ENCODE measurements around the gene RPS6KA1. TPM values are rescaled to one million over a fixed set of nuclear protein-coding genes. Genes with fewer than 3 reads are reported as not detected.
"Not testable (repeated sequence)": the region's sequence is repeated elsewhere in the genome, so short reads cannot be mapped to it uniquely, and the experiment has no call there.

Gene RPS6KA1
- total and polyA plus RNA-seq, 4 donors: 0.87 to 21.4 (median 16.5) TPM

- no peak overlapping the region for H3K27ac ChIP-seq (ENCODE audit: low read depth in 1 of 2, low read length in 2 of 2)
- peaks cover 2% of the 10 kb centered on the region for H3K9me3 ChIP-seq (ENCODE audit: control insufficient read depth, low read length)
- no peaks in the 10 kb centered on the region for H3K36me3 ChIP-seq (ENCODE audit: control insufficient read depth in 1 of 2, insufficient read depth in 2 of 2, low read length in 1 of 2)
- no peaks in the 10 kb centered on the region for H3K27me3 ChIP-seq (ENCODE audit: control insufficient read depth in 1 of 2, insufficient read depth in 2 of 2, low read length in 1 of 2)
- 77 to 81% methylated on average over 5 of the region's 5 CpGs for WGBS, 2 donors
- ATAC-seq (ENCODE audit: low FRiP score): no peak
- intact Hi-C loops (cut with DNase I): no loop called here
- H3K4me3 ChIP-seq (ENCODE audit: low read length in 2 of 2): no peak overlapping the region
- H3K4me1 ChIP-seq (ENCODE audit: control insufficient read depth in 1 of 2, insufficient read depth in 2 of 2, low read length in 2 of 2): no peaks in the 10 kb centered on the region
- DNase-seq: peak; percentile 18 to 25
These were observed 54.3 kb downstream of the RPS6KA1 start for GRCh38 chr1:26583646-26584485.

GRCh38 chr1:26584588-26584987, 55.0 kb downstream of the RPS6KA1 start:
- intact Hi-C loops (cut with DNase I); H3K36me3 ChIP-seq (ENCODE audit: control insufficient read depth in 1 of 2, insufficient read depth in 2 of 2, low read length in 1 of 2): not testable (repeated sequence)
- 87 to 89% methylated on average over 4 of the region's 4 CpGs for WGBS, 2 donors

DNA sequence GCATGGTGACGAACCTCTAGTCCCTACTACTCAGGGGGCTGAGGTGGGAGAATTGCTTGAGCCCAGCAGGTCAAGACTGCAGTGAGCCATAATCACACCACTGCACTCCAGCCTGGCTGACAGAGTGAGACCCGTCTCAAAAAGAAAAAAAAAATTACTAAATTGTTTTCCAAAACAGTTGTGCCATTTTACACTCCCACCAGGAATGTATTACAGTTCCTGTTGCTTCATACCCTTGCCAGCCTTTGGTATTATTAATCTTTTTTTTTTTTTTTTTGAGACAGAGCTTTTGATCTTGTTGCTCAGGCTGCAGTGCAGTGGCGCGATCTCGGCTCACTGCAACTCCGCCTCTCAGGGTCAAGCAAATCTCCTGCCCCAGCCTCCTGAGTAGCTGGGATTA, 55.9 kb downstream of the RPS6KA1 start:
- DNase-seq (no peak), ATAC-seq (ENCODE audit: low FRiP score) (no peak)
- Histone ChIP-seq H3K9me3 (ENCODE audit: control insufficient read depth, low read length) (peaks cover 2% of the 10 kb centered on the region), H3K4me3 (ENCODE audit: low read length in 2 of 2) (no peak overlapping the region), H3K4me1 (ENCODE audit: control insufficient read depth in 1 of 2, insufficient read depth in 2 of 2, low read length in 2 of 2) (no peaks in the 10 kb centered on the region), H3K27me3 (ENCODE audit: control insufficient read depth in 1 of 2, insufficient read depth in 2 of 2, low read length in 1 of 2) (no peaks in the 10 kb centered on the region), H3K36me3 (ENCODE audit: control insufficient read depth in 1 of 2, insufficient read depth in 2 of 2, low read length in 1 of 2) (no peaks in the 10 kb centered on the region), H3K27ac (ENCODE audit: low read depth in 1 of 2, low read length in 2 of 2) (no peak overlapping the region)
- WGBS, 2 donors: 76 to 78% methylated on average over 6 of the region's 6 CpGs
- intact Hi-C loops (cut with DNase I): no loop called here

More at GRCh38 chr1:26584588-26584987, 55.0 kb downstream of the RPS6KA1 start:
- not testable (repeated sequence) for ATAC-seq (ENCODE audit: low FRiP score); H3K27me3 ChIP-seq (ENCODE audit: control insufficient read depth in 1 of 2, insufficient read depth in 2 of 2, low read length in 1 of 2); H3K9me3 ChIP-seq (ENCODE audit: control insufficient read depth, low read length); DNase-seq; H3K4me3 ChIP-seq (ENCODE audit: low read length in 2 of 2); H3K27ac ChIP-seq (ENCODE audit: low read depth in 1 of 2, low read length in 2 of 2); H3K4me1 ChIP-seq (ENCODE audit: control insufficient read depth in 1 of 2, insufficient read depth in 2 of 2, low read length in 2 of 2)

DNA sequence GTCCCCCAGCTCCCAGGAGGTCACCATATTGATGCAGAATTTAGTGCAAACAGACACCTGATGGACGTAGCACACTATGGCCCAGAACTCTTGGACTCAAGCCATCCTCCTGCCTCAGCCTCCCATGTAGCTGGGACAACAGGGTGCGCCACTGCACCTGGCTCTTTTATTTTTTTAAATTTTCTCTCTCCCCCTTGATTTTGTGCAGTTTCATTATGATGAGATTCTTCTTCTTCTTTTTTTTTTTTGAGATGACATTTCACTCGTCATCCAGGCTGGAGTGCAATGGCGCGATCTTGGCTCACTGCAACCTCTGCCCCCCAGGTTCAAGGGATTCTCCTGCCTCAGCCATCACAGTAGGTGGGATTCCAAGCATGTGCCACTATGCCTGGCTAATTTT, 63.8 kb downstream of the RPS6KA1 start:
- DNase-seq: peak in 1 of 2 donors; percentile 6
- intact Hi-C loops (cut with DNase I): no loop called here
- peaks cover 2% of the 10 kb centered on the region for H3K9me3 ChIP-seq (ENCODE audit: control insufficient read depth, low read length)
- H3K27ac ChIP-seq (ENCODE audit: low read depth in 1 of 2, low read length in 2 of 2): no peak overlapping the region
- H3K4me1 ChIP-seq (ENCODE audit: control insufficient read depth in 1 of 2, insufficient read depth in 2 of 2, low read length in 2 of 2): no peaks in the 10 kb centered on the region
- WGBS, 2 donors: 71 to 83% methylated on average over 5 of the region's 5 CpGs
- H3K27me3 ChIP-seq (ENCODE audit: control insufficient read depth in 1 of 2, insufficient read depth in 2 of 2, low read length in 1 of 2): no peaks in the 10 kb centered on the region
- no peak for ATAC-seq (ENCODE audit: low FRiP score)
- H3K36me3 ChIP-seq (ENCODE audit: control insufficient read depth in 1 of 2, insufficient read depth in 2 of 2, low read length in 1 of 2): no peaks in the 10 kb centered on the region
- no peak overlapping the region for H3K4me3 ChIP-seq (ENCODE audit: low read length in 2 of 2)

GRCh38 chr1:26594593-26594992, 65.0 kb downstream of the RPS6KA1 start:
- 86 to 87% methylated on average over 5 to 6 of the region's 6 CpGs for WGBS, 2 donors
- DNase-seq: peak in 1 of 2 donors; percentile 2
- H3K4me3 ChIP-seq (ENCODE audit: low read length in 2 of 2); intact Hi-C loops (cut with DNase I); H3K27ac ChIP-seq (ENCODE audit: low read depth in 1 of 2, low read length in 2 of 2); H3K36me3 ChIP-seq (ENCODE audit: control insufficient read depth in 1 of 2, insufficient read depth in 2 of 2, low read length in 1 of 2); H3K27me3 ChIP-seq (ENCODE audit: control insufficient read depth in 1 of 2, insufficient read depth in 2 of 2, low read length in 1 of 2); ATAC-seq (ENCODE audit: low FRiP score); H3K9me3 ChIP-seq (ENCODE audit: control insufficient read depth, low read length); H3K4me1 ChIP-seq (ENCODE audit: control insufficient read depth in 1 of 2, insufficient read depth in 2 of 2, low read length in 2 of 2): not testable (repeated sequence)

- no peaks in the 10 kb centered on the region for H3K36me3 ChIP-seq (ENCODE audit: control insufficient read depth in 1 of 2, insufficient read depth in 2 of 2, low read length in 1 of 2)
- no peaks in the 10 kb centered on the region for H3K27me3 ChIP-seq (ENCODE audit: control insufficient read depth in 1 of 2, insufficient read depth in 2 of 2, low read length in 1 of 2)
- no peak overlapping the region for H3K4me3 ChIP-seq (ENCODE audit: low read length in 2 of 2)
- ATAC-seq (ENCODE audit: low FRiP score): no peak
- no peak for DNase-seq
- intact Hi-C loops (cut with DNase I): no loop called here
- no peaks in the 10 kb centered on the region for H3K4me1 ChIP-seq (ENCODE audit: control insufficient read depth in 1 of 2, insufficient read depth in 2 of 2, low read length in 2 of 2)
- H3K27ac ChIP-seq (ENCODE audit: low read depth in 1 of 2, low read length in 2 of 2): no peak overlapping the region
- 4% methylated on average over 2 of the region's 2 CpGs for WGBS, 2 donors
- no peaks in the 10 kb centered on the region for H3K9me3 ChIP-seq (ENCODE audit: control insufficient read depth, low read length)
These were observed 68.1 kb downstream of the RPS6KA1 start for GRCh38 chr1:26597629-26598039.

- Histone ChIP-seq H3K27me3 (ENCODE audit: control insufficient read depth in 1 of 2, insufficient read depth in 2 of 2, low read length in 1 of 2) (no peaks in the 10 kb centered on the region), H3K9me3 (ENCODE audit: control insufficient read depth, low read length) (no peaks in the 10 kb centered on the region), H3K36me3 (ENCODE audit: control insufficient read depth in 1 of 2, insufficient read depth in 2 of 2, low read length in 1 of 2) (no peaks in the 10 kb centered on the region), H3K27ac (ENCODE audit: low read depth in 1 of 2, low read length in 2 of 2) (no peak overlapping the region), H3K4me1 (ENCODE audit: control insufficient read depth in 1 of 2, insufficient read depth in 2 of 2, low read length in 2 of 2) (no peaks in the 10 kb centered on the region), H3K4me3 (ENCODE audit: low read length in 2 of 2) (no peak overlapping the region)
- intact Hi-C loops (cut with DNase I): no loop called here
- no peak for DNase-seq
- WGBS, 2 donors: 47 to 51% methylated on average over 3 of the region's 3 CpGs
- ATAC-seq (ENCODE audit: low FRiP score): no peak
These were observed 69.3 kb downstream of the RPS6KA1 start for GRCh38 chr1:26598890-26599289.

- ATAC-seq (ENCODE audit: low FRiP score): peak; percentile 70
- H3K4me1 ChIP-seq (ENCODE audit: control insufficient read depth in 1 of 2, insufficient read depth in 2 of 2, low read length in 2 of 2): no peaks in the 10 kb centered on the region
- 0 to 1% methylated on average over 2 of the region's 2 CpGs for WGBS, 2 donors
- no peak for DNase-seq
- H3K9me3 ChIP-seq (ENCODE audit: control insufficient read depth, low read length): no peaks in the 10 kb centered on the region
- H3K36me3 ChIP-seq (ENCODE audit: control insufficient read depth in 1 of 2, insufficient read depth in 2 of 2, low read length in 1 of 2): no peaks in the 10 kb centered on the region
- peak overlapping the region in 1 of 2 donors; percentile 10 for H3K4me3 ChIP-seq (ENCODE audit: low read length in 2 of 2)
- H3K27me3 ChIP-seq (ENCODE audit: control insufficient read depth in 1 of 2, insufficient read depth in 2 of 2, low read length in 1 of 2): no peaks in the 10 kb centered on the region
- intact Hi-C loops (cut with DNase I): loop anchor here (1.0 kb wide), 2 partner anchors 74 to 187 kb away; no protein-coding TSS in a partner anchor
- no peak overlapping the region for H3K27ac ChIP-seq (ENCODE audit: low read depth in 1 of 2, low read length in 2 of 2)
These were observed 72.9 kb downstream of the RPS6KA1 start for GRCh38 chr1:26602378-26602959.

GRCh38 chr1:26603856-26604255, 74.3 kb downstream of the RPS6KA1 start:
- Histone ChIP-seq H3K36me3 (ENCODE audit: control insufficient read depth in 1 of 2, insufficient read depth in 2 of 2, low read length in 1 of 2) (no peaks in the 10 kb centered on the region), H3K27me3 (ENCODE audit: control insufficient read depth in 1 of 2, insufficient read depth in 2 of 2, low read length in 1 of 2) (no peaks in the 10 kb centered on the region), H3K27ac (ENCODE audit: low read depth in 1 of 2, low read length in 2 of 2) (no peak overlapping the region), H3K9me3 (ENCODE audit: control insufficient read depth, low read length) (no peaks in the 10 kb centered on the region), H3K4me1 (ENCODE audit: control insufficient read depth in 1 of 2, insufficient read depth in 2 of 2, low read length in 2 of 2) (no peaks in the 10 kb centered on the region), H3K4me3 (ENCODE audit: low read length in 2 of 2) (no peak overlapping the region)
- WGBS, 2 donors: 71 to 79% methylated on average over 4 of the region's 4 CpGs
- ATAC-seq (ENCODE audit: low FRiP score) (no peak), DNase-seq (no peak)
- intact Hi-C loops (cut with DNase I): no loop called here

All from aorta (tissue), 5 donors.